ENCODE data around the gene LIPC. TPM values are rescaled to one million over a fixed set of nuclear protein-coding genes. Genes with fewer than 3 reads are reported as not detected.

Gene LIPC
- total RNA-seq, 1 experiment from 2014 or later: not detected

GRCh38 chr15:58489289-58490085, 57.7 kb downstream of the LIPC start:
- POLR2A ChIA-PET (ENCODE audit: low non-redundant PET): no interaction called here
- no TSS peak for BruUV-seq (replicated peaks)

GRCh38 chr15:58490086-58490887, 58.5 kb downstream of the LIPC start:
- H3K27ac ChIP-seq (ENCODE audit: low read depth, low read length, poor library complexity, severe bottlenecking): no peak overlapping the region
- intact Hi-C loops (cut with micrococcal nuclease; ENCODE audit: unreplicated experiment): no loop called here

More at GRCh38 chr15:58489289-58490085, 57.7 kb downstream of the LIPC start:
- Histone ChIP-seq H3K4me1 (ENCODE audit: insufficient read depth, low read length, poor library complexity, severe bottlenecking) (peaks cover 6% of the 10 kb centered on the region), H3K36me3 (ENCODE audit: insufficient read depth, low read length, poor library complexity, severe bottlenecking) (no peaks in the 10 kb centered on the region), H3K9me3 (ENCODE audit: low read depth, low read length, poor library complexity, severe bottlenecking) (no peaks in the 10 kb centered on the region), H3K4me3 (ENCODE audit: low read depth, low read length, poor library complexity, severe bottlenecking) (no peak overlapping the region), H3K27ac (ENCODE audit: low read depth, low read length, poor library complexity, severe bottlenecking) (no peak overlapping the region), H3K27me3 (replicated peaks; ENCODE audit: insufficient read depth, low read depth, low read length, poor library complexity) (no peaks in the 10 kb centered on the region)
- CTCF ChIA-PET: no interaction called here
- TF ChIP-seq, protein P1, sequence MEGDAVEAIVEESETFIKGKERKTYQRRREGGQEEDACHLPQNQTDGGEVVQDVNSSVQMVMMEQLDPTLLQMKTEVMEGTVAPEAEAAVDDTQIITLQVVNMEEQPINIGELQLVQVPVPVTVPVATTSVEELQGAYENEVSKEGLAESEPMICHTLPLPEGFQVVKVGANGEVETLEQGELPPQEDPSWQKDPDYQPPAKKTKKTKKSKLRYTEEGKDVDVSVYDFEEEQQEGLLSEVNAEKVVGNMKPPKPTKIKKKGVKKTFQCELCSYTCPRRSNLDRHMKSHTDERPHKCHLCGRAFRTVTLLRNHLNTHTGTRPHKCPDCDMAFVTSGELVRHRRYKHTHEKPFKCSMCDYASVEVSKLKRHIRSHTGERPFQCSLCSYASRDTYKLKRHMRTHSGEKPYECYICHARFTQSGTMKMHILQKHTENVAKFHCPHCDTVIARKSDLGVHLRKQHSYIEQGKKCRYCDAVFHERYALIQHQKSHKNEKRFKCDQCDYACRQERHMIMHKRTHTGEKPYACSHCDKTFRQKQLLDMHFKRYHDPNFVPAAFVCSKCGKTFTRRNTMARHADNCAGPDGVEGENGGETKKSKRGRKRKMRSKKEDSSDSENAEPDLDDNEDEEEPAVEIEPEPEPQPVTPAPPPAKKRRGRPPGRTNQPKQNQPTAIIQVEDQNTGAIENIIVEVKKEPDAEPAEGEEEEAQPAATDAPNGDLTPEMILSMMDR (conservative IDR thresholded peaks at IDR 0.05; ENCODE audit: low read depth, low read length): no peak
- TF ChIP-seq EZH2 (IDR thresholded peaks at IDR 0.05; ENCODE audit: borderline replicate concordance, low read depth, low read length, poor library complexity, severe bottlenecking): no peak
- no peak for DNase-seq (ENCODE audit: low spot score)
- intact Hi-C loops (cut with micrococcal nuclease; ENCODE audit: unreplicated experiment): no loop called here

DNA sequence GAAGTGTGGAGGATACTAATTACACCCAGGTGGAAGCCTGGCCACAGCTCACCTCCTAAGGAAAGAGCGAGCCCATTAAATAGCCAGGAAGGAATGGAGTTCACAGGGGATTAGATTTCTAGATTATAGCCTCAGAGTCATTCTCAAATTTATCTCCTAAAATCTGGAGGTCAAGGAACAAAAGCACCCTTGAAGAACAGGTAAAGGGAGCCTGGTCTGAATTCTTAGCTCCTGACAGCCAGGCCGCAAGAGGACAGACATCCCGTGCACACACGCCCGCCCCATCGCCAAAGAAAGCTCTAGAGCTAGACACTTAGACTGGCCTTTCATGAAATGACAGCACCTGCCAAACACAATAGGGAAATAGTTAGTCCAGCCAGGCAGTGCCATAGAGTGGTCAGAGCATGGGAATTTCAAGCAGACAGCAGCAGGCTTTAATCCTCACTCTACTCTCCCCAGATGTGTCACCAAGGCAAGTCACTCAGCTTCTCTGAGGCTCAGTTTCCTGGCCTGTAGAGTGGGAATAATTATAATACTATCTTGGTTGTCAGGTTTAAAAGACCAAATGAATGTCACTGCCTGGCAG, 59.2 kb downstream of the LIPC start:
- Histone ChIP-seq H3K4me1 (ENCODE audit: insufficient read depth, low read length, poor library complexity, severe bottlenecking) (peaks cover 6% of the 10 kb centered on the region), H3K27me3 (replicated peaks; ENCODE audit: insufficient read depth, low read depth, low read length, poor library complexity) (no peaks in the 10 kb centered on the region), H3K27ac (ENCODE audit: low read depth, low read length, poor library complexity, severe bottlenecking) (no peak overlapping the region), H3K36me3 (ENCODE audit: insufficient read depth, low read length, poor library complexity, severe bottlenecking) (no peaks in the 10 kb centered on the region), H3K9me3 (ENCODE audit: low read depth, low read length, poor library complexity, severe bottlenecking) (no peaks in the 10 kb centered on the region), H3K4me3 (ENCODE audit: low read depth, low read length, poor library complexity, severe bottlenecking) (no peak overlapping the region)
- BruUV-seq (replicated peaks): no TSS peak
- intact Hi-C loops (cut with micrococcal nuclease; ENCODE audit: unreplicated experiment): no loop called here
- no peak for DNase-seq (ENCODE audit: low spot score)
- ChIA-PET CTCF (no interaction called here), POLR2A (ENCODE audit: low non-redundant PET) (interaction anchor here (0.8 kb wide), 1 partner anchor 16 kb away, joined by 4 read pairs; no protein-coding TSS in a partner anchor)
- TF ChIP-seq, protein P1 (conservative IDR thresholded peaks at IDR 0.05; ENCODE audit: low read depth, low read length): no peak
- no peak for TF ChIP-seq EZH2 (IDR thresholded peaks at IDR 0.05; ENCODE audit: borderline replicate concordance, low read depth, low read length, poor library complexity, severe bottlenecking)

More at GRCh38 chr15:58490086-58490887, 58.5 kb downstream of the LIPC start:
- Histone ChIP-seq H3K4me3 (ENCODE audit: low read depth, low read length, poor library complexity, severe bottlenecking) (peak overlapping the region; percentile 4), H3K27me3 (replicated peaks; ENCODE audit: insufficient read depth, low read depth, low read length, poor library complexity) (no peaks in the 10 kb centered on the region), H3K36me3 (ENCODE audit: insufficient read depth, low read length, poor library complexity, severe bottlenecking) (no peaks in the 10 kb centered on the region), H3K4me1 (ENCODE audit: insufficient read depth, low read length, poor library complexity, severe bottlenecking) (peaks cover 6% of the 10 kb centered on the region), H3K9me3 (ENCODE audit: low read depth, low read length, poor library complexity, severe bottlenecking) (no peaks in the 10 kb centered on the region)
- no TSS peak for BruUV-seq (replicated peaks)
- ChIA-PET CTCF (no interaction called here), POLR2A (ENCODE audit: low non-redundant PET) (interaction anchor here (0.6 to 0.8 kb wide), 2 partner anchors 15 to 251 kb away, joined by 4 to 6 read pairs; no protein-coding TSS in a partner anchor)
- TF ChIP-seq, protein P1 (conservative IDR thresholded peaks at IDR 0.05; ENCODE audit: low read depth, low read length): no peak
- no peak for DNase-seq (ENCODE audit: low spot score)

All from A673 (cell line).